Testis (tissue), 3 donors: ENCODE data around the gene EYS. TPM values are rescaled to one million over a fixed set of nuclear protein-coding genes. Genes with fewer than 3 reads are reported as not detected.

ENCODE experiments used
- DNase-seq: peaks from one replicate; pipeline ENCODE4 v3.0.0-alpha.2; 2019
- H3K27ac ChIP-seq, 2 donors: fragments of 200-600 bp; sonication (generic); one replicate each; pipeline ENCODE4 v1.5.1; 2019
- H3K27me3 ChIP-seq: fragments of 200-600 bp; sonication (generic); one replicate; pipeline ENCODE4 v1.5.1; 2019
- H3K36me3 ChIP-seq: fragments of 200-600 bp; sonication (generic); one replicate; pipeline ENCODE4 v1.5.1; 2017; ENCODE audit warnings: low read depth; ENCODE audit errors: missing control alignments
- H3K4me1 ChIP-seq: fragments of 200-600 bp; sonication (generic); one replicate; pipeline ENCODE4 v1.5.1; 2019
- H3K4me3 ChIP-seq, 2 donors: fragments of 200-600 bp; sonication (generic); one replicate each; pipeline ENCODE4 v1.5.1; 2017 to 2019
- H3K9me3 ChIP-seq: fragments of 200-600 bp; sonication (generic); one replicate; pipeline ENCODE4 v1.5.1; 2017
- POLR2A ChIP-seq: fragments of 450-650 bp; IDR thresholded peaks from one replicate; pipeline ENCODE4 v1.6.1; 2017; ENCODE audit warnings: antibody characterized with exemption, mild to moderate bottlenecking, moderate library complexity
- WGBS, 2 donors: methylation state at CpG; one replicate each; pipeline ENCODE4 v1.1.5; 2018; 5-methylcytosine and 5-hydroxymethylcytosine counted together
- intact Hi-C: fragments of 100-400 bp; cut with DNase I; formaldehyde crosslinking; loops from one replicate; pipeline ENCODE4 v1.15.1; 2023; ENCODE audit warnings: low total_unique reads
- polyA plus RNA-seq: library from polyadenylated mRNA; stranded (reverse); fragments of 350-450 nt; fragmentation: Illumina TruSeq; extraction: RNeasy Lipid Tissue Mini Kit (QIAGEN cat#74804); gene quantifications from one replicate; pipeline ENCODE4 v1.2.3, GENCODE V29; 2014; ENCODE audit warnings: low read depth, low replicate concordance; ENCODE audit not compliant: insufficient read depth
- total RNA-seq, 2 donors: library from RNA; depleted of rRNA; stranded (reverse); fragments of >200 nt; gene quantifications; one replicate each; pipeline ENCODE4 v1.2.3, GENCODE V29; 2016
- TF ChIP-seq, protein P1 (sequence below), 3 experiments: fragments of 450-650 bp in 2 of 3; fragments of 200-600 bp in 1 of 3; sonication (generic) in 1 of 3; IDR thresholded peaks; one replicate each; pipeline ENCODE4 v1.5.1; 2016 to 2019; ENCODE audit warnings: antibody characterized with exemption in 3 of 3, mild to moderate bottlenecking in 2 of 3, moderate library complexity in 1 of 3

Gene EYS
- total and polyA plus RNA-seq, 3 donors from 2014 or later, result 1.3 to 2.8 (median 2.6) TPM

DNA sequence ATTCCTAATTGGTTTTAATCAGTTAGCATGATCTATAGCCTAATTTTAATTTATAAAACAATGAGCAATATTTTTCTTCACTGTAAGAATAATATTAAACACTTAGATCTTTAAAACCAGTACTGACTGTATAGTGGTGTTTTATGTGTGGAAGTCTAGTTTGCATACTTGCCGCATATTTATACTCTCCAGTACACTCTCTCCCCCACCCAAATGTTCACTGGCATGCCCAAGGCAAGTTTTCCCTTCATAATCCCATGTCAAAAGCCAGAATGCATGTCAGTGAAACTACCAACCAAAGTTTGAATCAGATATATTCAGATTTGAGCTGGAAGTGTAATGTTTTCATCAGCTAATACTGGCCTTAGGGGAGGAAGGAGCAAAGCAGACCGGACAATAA lies 1565.3 kb downstream of the EYS start:
- 90 to 93% methylated on average over 2 of the region's 2 CpGs for WGBS, 2 donors
- Histone ChIP-seq H3K36me3 (no peaks in the 10 kb centered on the region), H3K27me3 (no peaks in the 10 kb centered on the region), H3K4me3 (no peak overlapping the region), H3K27ac (no peak overlapping the region), H3K4me1 (no peaks in the 10 kb centered on the region), H3K9me3 (no peaks in the 10 kb centered on the region)
- no peak for TF ChIP-seq POLR2A
- TF ChIP-seq, protein P1, sequence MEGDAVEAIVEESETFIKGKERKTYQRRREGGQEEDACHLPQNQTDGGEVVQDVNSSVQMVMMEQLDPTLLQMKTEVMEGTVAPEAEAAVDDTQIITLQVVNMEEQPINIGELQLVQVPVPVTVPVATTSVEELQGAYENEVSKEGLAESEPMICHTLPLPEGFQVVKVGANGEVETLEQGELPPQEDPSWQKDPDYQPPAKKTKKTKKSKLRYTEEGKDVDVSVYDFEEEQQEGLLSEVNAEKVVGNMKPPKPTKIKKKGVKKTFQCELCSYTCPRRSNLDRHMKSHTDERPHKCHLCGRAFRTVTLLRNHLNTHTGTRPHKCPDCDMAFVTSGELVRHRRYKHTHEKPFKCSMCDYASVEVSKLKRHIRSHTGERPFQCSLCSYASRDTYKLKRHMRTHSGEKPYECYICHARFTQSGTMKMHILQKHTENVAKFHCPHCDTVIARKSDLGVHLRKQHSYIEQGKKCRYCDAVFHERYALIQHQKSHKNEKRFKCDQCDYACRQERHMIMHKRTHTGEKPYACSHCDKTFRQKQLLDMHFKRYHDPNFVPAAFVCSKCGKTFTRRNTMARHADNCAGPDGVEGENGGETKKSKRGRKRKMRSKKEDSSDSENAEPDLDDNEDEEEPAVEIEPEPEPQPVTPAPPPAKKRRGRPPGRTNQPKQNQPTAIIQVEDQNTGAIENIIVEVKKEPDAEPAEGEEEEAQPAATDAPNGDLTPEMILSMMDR (IDR thresholded peaks at IDR 0.05), result no peak
- DNase-seq, result no peak
- intact Hi-C loops, result no loop called here

- intact Hi-C loops, result no loop called here
- TF ChIP-seq, protein P1 (IDR thresholded peaks at IDR 0.05), result no peak
- no peak for TF ChIP-seq POLR2A
- Histone ChIP-seq H3K27ac (no peak overlapping the region), H3K4me3 (no peak overlapping the region), H3K9me3 (no peaks in the 10 kb centered on the region), H3K27me3 (no peaks in the 10 kb centered on the region), H3K4me1 (no peaks in the 10 kb centered on the region), H3K36me3 (no peaks in the 10 kb centered on the region)
- DNase-seq, result no peak
- WGBS, 2 donors, result 80 to 81% methylated on average over 1 of the region's 1 CpG
Observed at GRCh38 chr6:64128301-64129024, 1578.6 kb downstream of the EYS start.

DNA sequence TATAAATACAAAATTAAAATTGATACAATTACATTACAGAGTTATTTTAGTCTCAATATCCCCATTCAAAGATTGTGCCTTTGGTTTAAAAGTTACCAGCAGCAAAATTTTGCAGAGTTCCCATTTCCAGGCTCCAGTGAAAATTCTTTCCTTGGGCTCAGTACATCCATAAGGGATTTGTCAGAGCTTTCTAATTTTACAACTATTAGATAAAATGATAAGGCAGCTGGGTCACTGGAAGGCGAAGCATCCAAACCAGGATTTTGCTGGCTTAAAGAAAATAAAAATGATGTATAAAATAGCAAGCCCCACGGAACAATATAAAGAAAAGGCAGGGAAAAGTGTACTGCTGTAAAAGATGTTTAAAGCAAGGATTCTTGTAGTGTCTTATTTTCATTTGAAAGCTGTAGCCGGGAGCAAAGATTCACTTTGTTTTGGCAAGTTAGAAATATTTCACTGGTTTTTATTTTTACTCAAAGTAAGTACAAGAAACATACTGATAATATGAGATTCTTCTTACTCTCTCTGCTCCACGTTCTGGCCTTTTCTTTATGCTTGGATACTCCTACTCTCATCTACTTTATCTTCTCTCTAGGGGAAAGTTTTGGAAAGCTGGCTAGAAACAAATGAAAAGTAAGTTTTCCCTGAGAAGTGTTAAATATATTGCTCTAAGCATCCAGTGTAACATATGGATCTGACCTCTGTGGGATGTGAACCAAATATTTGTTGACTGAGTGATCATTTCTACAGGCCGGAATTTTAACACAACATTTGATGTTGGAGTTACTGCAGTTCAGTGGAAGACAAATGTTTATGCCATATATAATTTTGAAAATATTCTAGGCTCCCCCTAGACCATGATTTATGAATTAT lies 1583.0 kb downstream of the EYS start:
- 36 to 42% methylated on average over 5 of the region's 5 CpGs for WGBS, 2 donors
- no peaks in the 10 kb centered on the region for H3K4me1 ChIP-seq
- H3K36me3 ChIP-seq, result no peaks in the 10 kb centered on the region
- no peaks in the 10 kb centered on the region for H3K9me3 ChIP-seq
- DNase-seq, result no peak
- intact Hi-C loops, result no loop called here
- TF ChIP-seq POLR2A, result no peak
- no peaks in the 10 kb centered on the region for H3K27me3 ChIP-seq
- no peak overlapping the region for H3K27ac ChIP-seq
- no peak overlapping the region for H3K4me3 ChIP-seq

- H3K27ac ChIP-seq, result no peak overlapping the region
- H3K36me3 ChIP-seq, result no peaks in the 10 kb centered on the region
- WGBS, 2 donors, result 56 to 59% methylated on average over 4 of the region's 4 CpGs
- no peak for DNase-seq
- H3K9me3 ChIP-seq, result no peaks in the 10 kb centered on the region
- H3K4me3 ChIP-seq, result no peak overlapping the region
- H3K4me1 ChIP-seq, result no peaks in the 10 kb centered on the region
- H3K27me3 ChIP-seq, result no peaks in the 10 kb centered on the region
- intact Hi-C loops, result no loop called here
- TF ChIP-seq, protein P1 (IDR thresholded peaks at IDR 0.05), result no peak
- TF ChIP-seq POLR2A, result no peak
Observed at GRCh38 chr6:64122712-64123375, 1584.2 kb downstream of the EYS start.

DNA sequence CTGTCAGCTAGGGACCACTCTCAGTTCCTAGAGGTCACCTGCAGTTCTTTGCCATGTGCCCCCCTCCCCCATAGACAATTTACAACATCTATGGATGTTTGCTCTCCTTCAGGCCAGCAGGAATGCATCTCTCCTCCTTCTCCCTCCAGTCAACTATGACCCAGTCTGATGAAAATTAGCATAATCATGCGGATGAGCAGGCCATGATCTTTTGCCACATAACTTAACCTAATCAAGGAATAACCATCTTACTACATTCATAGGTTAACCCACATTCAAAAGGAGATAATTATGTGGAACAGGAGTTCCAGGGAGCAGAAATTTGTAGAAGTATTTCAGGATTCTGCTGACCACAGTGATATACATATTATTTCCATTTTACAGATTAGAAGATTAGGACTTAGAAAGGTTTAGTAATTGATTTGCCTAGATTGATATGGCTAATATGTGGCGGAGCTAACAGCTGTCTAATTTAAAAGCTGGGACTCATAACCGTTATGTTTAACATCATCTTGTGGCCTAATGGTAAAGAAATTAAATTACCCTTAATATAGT lies 1585.9 kb downstream of the EYS start:
- Histone ChIP-seq H3K27ac (no peak overlapping the region), H3K36me3 (no peaks in the 10 kb centered on the region), H3K27me3 (no peaks in the 10 kb centered on the region), H3K4me3 (no peak overlapping the region), H3K4me1 (no peaks in the 10 kb centered on the region), H3K9me3 (no peaks in the 10 kb centered on the region)
- WGBS, 2 donors, result 94 to 95% methylated on average over 3 of the region's 3 CpGs
- no peak for DNase-seq
- TF ChIP-seq, protein P1 (IDR thresholded peaks at IDR 0.05), result no peak
- no peak for TF ChIP-seq POLR2A
- intact Hi-C loops, result no loop called here
